Activated CD4-positive, alpha-beta T cell treated with anti-CD3 and anti-CD28 coated beads for 36 hours (primary cell): ENCODE data around the gene KRT81. TPM values are rescaled to one million over a fixed set of nuclear protein-coding genes. Genes with fewer than 3 reads are reported as not detected.

ENCODE experiments used
- ATAC-seq: fragments of 200-7000 bp; cut with Tn5 transposase; one replicate; pipeline ENCODE4 v1.10.0; 2021; ENCODE audit warnings: mild to moderate bottlenecking, moderate library complexity
- CTCF ChIA-PET: fragments of 350-600 bp; sonication (Branson Sonifier 250); formaldehyde crosslinking; loops from one replicate; lab custom pipeline; 2021; ENCODE audit warnings: antibody characterized with exemption; lab: Charles Lee
- POLR2A ChIA-PET: fragments of 350-600 bp; sonication (Branson Sonifier 250); formaldehyde crosslinking; loops from one replicate; lab custom pipeline; 2021; ENCODE audit warnings: antibody characterized with exemption, inconsistent platforms; lab: Charles Lee
- DNase-seq: peaks from one replicate; pipeline ENCODE4 v3.0.0-alpha.2; 2020
- H3K27ac Mint-ChIP-seq: one replicate; pipeline ENCODE4 v1.8.0; 2021; ENCODE audit warnings: mixed read lengths
- H3K27me3 Mint-ChIP-seq: one replicate; pipeline ENCODE4 v1.8.0; 2021; ENCODE audit warnings: mixed read lengths
- H3K36me3 Mint-ChIP-seq: one replicate; pipeline ENCODE4 v1.8.0; 2021; ENCODE audit warnings: low read depth, mixed read lengths
- H3K4me1 Mint-ChIP-seq: one replicate; pipeline ENCODE4 v1.8.0; 2021; ENCODE audit warnings: mixed read lengths
- H3K4me3 Mint-ChIP-seq: one replicate; pipeline ENCODE4 v1.8.0; 2021; ENCODE audit warnings: mild to moderate bottlenecking, moderate library complexity, mixed read lengths
- H3K9me3 Mint-ChIP-seq: one replicate; pipeline ENCODE4 v1.8.0; 2021; ENCODE audit warnings: low read depth, mixed read lengths
- intact Hi-C, 2 experiments: fragments of 100-400 bp; cut with DNase I in 1 of 2; cut with micrococcal nuclease in 1 of 2; formaldehyde crosslinking; loops; one replicate each; pipeline versions ENCODE4 v1.14.2 to v1.15.1; 2022 to 2024; cut with DNase I, micrococcal nuclease
- total RNA-seq, 2 experiments: library from RNA; stranded (reverse); gene quantifications; one replicate each; pipeline ENCODE4 v1.2.3, GENCODE V29; 2021

The KRT81 gene
- total RNA-seq, 2 experiments from 2014 or later, result not detected

GRCh38 chr12:52268212-52268611 lies 23.1 kb downstream of the KRT81 start:
- Mint-ChIP-seq H3K27me3 (peaks cover 24% of the 10 kb centered on the region), H3K36me3 (no peaks in the 10 kb centered on the region), H3K27ac (no peak overlapping the region), H3K9me3 (no peaks in the 10 kb centered on the region), H3K4me3 (no peak overlapping the region), H3K4me1 (no peaks in the 10 kb centered on the region)
- DNase-seq, result no peak
- ChIA-PET CTCF (interaction anchor here (0.6 to 5.1 kb wide), 3 partner anchors 11 to 213 kb away, joined by 3 to 29 read pairs (median 4); no protein-coding TSS in a partner anchor), POLR2A (no interaction called here)
- ATAC-seq, result no peak
- intact Hi-C loops, result no loop called here

DNA sequence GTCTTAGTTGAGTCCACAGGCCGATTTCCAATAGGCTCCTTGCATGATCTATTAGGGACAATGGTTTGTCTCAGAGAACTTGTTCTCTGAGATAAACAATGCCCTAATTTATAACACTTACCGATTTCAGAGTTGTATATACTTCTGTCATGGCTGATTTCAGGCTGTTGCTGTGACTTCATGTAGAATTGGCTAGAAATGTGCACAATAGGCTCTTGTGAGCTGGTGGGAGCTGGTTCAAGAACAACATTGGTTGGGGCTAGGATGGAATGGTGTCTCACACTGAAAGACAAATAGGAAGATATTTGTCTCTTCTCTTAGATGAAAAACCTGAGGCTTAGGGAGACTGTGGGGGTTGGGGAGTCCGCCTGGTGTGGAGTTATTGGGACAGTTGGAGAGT lies 23.6 kb downstream of the KRT81 start:
- H3K4me3 Mint-ChIP-seq, result no peak overlapping the region
- ATAC-seq (no peak), DNase-seq (no peak)
- H3K9me3 Mint-ChIP-seq, result no peaks in the 10 kb centered on the region
- intact Hi-C loops, result no loop called here
- no peak overlapping the region for H3K27ac Mint-ChIP-seq
- H3K4me1 Mint-ChIP-seq, result no peaks in the 10 kb centered on the region
- ChIA-PET CTCF (interaction anchor here (0.6 to 5.1 kb wide), 2 partner anchors 12 to 598 kb away, joined by 3 to 29 read pairs; no protein-coding TSS in a partner anchor), POLR2A (no interaction called here)
- H3K36me3 Mint-ChIP-seq, result no peaks in the 10 kb centered on the region
- peaks cover 23% of the 10 kb centered on the region for H3K27me3 Mint-ChIP-seq

DNA sequence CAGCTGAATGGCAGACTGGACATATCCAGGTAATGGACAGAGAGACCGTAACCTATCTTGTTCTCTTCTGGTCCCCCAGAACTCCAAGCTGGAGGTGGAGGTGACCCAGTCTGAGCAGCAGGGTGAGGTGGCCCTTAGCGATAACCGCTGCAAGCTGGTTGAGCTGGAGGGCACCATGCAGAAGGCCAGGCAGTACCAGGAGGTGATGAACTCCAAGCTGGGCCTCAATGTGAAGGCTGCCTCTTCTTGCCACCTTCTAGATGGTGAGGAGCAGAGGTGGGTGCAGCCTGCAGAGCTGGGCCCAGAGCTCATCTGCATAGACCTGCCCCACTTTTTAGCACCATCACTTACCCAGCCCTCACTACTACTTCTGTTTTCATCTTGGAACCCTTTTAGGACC lies 24.1 kb downstream of the KRT81 start:
- Mint-ChIP-seq H3K4me1 (no peaks in the 10 kb centered on the region), H3K27ac (no peak overlapping the region), H3K27me3 (peaks cover 28% of the 10 kb centered on the region), H3K4me3 (no peak overlapping the region), H3K36me3 (no peaks in the 10 kb centered on the region), H3K9me3 (no peaks in the 10 kb centered on the region)
- DNase-seq, result no peak
- ChIA-PET CTCF (interaction anchor here (0.6 to 5.1 kb wide), 3 partner anchors 9 to 598 kb away, joined by 3 to 29 read pairs (median 3); no protein-coding TSS in a partner anchor), POLR2A (no interaction called here)
- ATAC-seq, result no peak
- intact Hi-C loops, result no loop called here

DNA sequence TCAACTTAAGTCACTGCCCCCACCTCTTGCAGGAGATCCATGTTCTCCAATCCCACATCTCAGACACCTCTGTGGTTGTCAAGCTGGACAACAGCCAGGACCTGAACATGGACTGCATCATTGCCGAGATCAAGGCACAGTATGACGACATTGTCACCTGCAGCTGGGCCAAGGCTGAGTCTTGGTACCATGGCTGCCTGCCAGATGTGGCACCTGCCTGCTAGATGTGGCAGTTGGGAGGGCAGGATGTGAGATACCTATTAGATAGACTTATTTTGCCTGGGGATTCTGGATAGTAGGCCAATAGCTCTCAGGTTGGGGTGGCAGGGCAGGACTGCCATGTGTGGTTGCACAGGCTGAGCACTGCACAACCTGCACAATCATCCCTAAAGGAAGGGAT lies 24.8 kb downstream of the KRT81 start:
- no peak for DNase-seq
- ChIA-PET POLR2A (no interaction called here), CTCF (interaction anchor here (1.0 to 1.4 kb wide), 3 partner anchors 9 to 40 kb away, joined by 3 read pairs; no protein-coding TSS in a partner anchor)
- Mint-ChIP-seq H3K4me1 (no peaks in the 10 kb centered on the region), H3K36me3 (no peaks in the 10 kb centered on the region), H3K27ac (no peak overlapping the region), H3K9me3 (no peaks in the 10 kb centered on the region), H3K27me3 (peaks cover 32% of the 10 kb centered on the region), H3K4me3 (no peak overlapping the region)
- intact Hi-C loops, result no loop called here
- no peak for ATAC-seq

DNA sequence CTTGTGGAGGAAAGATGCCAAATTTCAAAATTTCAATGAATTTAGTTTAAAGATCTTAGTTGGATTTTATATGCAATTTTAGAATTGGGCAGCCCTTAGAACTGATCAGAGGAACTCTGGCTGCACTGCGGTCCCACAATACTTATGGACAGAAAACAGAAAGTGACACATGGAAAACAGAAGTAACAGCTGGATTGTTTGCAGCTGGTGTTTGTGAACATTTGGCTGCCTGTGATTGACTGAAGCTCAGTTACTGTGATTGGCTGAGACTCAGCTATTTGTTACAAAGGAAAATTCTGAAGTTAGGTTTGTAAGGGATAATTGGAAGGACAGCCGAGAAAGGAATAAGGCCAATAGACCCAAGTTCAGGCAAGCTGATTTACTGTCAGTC lies 26.9 kb downstream of the KRT81 start:
- H3K9me3 Mint-ChIP-seq, result no peaks in the 10 kb centered on the region
- ChIA-PET CTCF (interaction anchor here (0.7 to 2.0 kb wide), 3 partner anchors 15 to 43 kb away, joined by 3 to 6 read pairs (median 3); no protein-coding TSS in a partner anchor), POLR2A (interaction anchor here (0.7 kb wide), 1 partner anchor 1325 kb away, joined by 3 read pairs; no protein-coding TSS in a partner anchor)
- H3K27me3 Mint-ChIP-seq, result peaks cover 40% of the 10 kb centered on the region
- H3K36me3 Mint-ChIP-seq, result no peaks in the 10 kb centered on the region
- ATAC-seq (no peak), DNase-seq (no peak)
- intact Hi-C loops, result no loop called here
- H3K4me1 Mint-ChIP-seq, result peaks cover 2% of the 10 kb centered on the region
- H3K27ac Mint-ChIP-seq, result no peak overlapping the region
- no peak overlapping the region for H3K4me3 Mint-ChIP-seq

DNA sequence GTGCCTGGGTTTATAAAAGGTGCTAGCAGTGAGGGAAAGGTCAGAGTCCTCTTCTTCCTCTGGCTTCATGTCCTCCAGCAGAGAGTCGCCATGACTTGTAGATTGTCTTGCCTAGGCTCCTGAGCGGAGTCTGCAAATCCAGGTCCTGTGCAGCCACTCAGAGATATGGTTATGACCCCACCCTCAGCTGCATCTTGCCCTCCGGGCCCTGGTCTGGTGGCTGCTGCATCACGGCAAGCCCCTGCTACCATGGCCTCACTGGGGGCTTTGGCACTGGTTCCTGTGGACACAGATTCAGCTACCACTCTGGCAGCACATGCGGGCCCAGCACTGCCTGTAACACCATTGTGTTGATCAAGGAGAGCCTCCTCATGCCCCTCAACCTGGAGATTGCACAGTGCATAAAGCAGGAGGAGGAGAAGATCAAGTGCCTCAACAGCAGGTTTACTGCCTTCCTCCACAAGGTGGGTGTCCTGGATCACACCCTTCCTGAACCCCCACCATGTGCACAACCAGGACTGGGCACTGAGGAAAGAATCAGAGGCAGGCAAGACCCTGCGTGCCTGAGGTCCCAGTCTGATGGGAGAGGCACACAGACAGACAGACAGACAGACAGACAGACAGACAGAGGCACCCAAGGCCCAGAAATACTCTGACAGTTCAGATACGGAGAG lies 27.4 kb downstream of the KRT81 start:
- DNase-seq (no peak), ATAC-seq (no peak)
- Mint-ChIP-seq H3K4me3 (no peak overlapping the region), H3K9me3 (no peaks in the 10 kb centered on the region), H3K36me3 (no peaks in the 10 kb centered on the region), H3K4me1 (peaks cover 2% of the 10 kb centered on the region), H3K27ac (no peak overlapping the region), H3K27me3 (peaks cover 44% of the 10 kb centered on the region)
- ChIA-PET CTCF (interaction anchor here (0.7 to 2.0 kb wide), 4 partner anchors 15 to 45 kb away, joined by 3 to 6 read pairs (median 4); no protein-coding TSS in a partner anchor), POLR2A (no interaction called here)
- intact Hi-C loops, result no loop called here

DNA sequence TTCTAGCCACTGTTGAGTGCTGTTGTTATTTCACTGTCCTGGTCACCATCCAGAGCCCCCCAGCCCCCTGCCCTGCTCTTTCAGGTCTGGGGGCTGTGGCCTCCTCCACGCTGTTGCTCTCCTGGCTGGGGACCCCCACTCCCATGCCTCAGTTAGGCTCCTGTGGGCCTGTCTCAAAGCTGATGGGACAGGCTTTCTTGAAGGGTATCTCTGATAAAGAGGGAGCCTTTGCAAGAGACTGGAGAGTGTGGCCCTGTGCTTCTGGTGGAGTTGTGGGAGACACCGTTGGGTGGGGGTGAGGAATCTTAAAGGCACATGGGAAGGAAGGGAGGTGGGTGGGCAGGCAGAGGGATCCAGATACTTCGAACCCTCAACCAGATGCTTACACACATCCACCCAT lies 29.0 kb downstream of the KRT81 start:
- ATAC-seq (no peak), DNase-seq (no peak)
- Mint-ChIP-seq H3K4me3 (no peak overlapping the region), H3K9me3 (no peaks in the 10 kb centered on the region), H3K27ac (no peak overlapping the region), H3K27me3 (peaks cover 46% of the 10 kb centered on the region), H3K36me3 (no peaks in the 10 kb centered on the region), H3K4me1 (peaks cover 2% of the 10 kb centered on the region)
- ChIA-PET CTCF (no interaction called here), POLR2A (no interaction called here)
- intact Hi-C loops, result no loop called here

DNA sequence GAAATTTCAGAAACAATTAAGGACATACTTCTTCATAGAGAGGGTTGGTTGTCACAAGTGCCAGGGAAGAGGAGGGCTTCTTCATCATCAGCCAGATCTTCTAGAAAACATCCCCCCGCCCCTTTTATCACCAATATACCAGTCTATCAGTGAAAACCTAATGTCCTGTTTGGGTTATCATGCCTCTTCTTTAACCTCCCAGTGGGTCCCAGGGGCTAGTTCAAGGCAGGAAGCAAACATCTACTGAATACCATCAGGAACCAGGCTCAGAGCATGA lies 30.2 kb downstream of the KRT81 start:
- intact Hi-C loops, result no loop called here
- no peaks in the 10 kb centered on the region for H3K9me3 Mint-ChIP-seq
- H3K27ac Mint-ChIP-seq, result no peak overlapping the region
- no peak overlapping the region for H3K4me3 Mint-ChIP-seq
- ATAC-seq (no peak), DNase-seq (no peak)
- H3K4me1 Mint-ChIP-seq, result peaks cover 2% of the 10 kb centered on the region
- POLR2A ChIA-PET, result no interaction called here
- CTCF ChIA-PET, result no interaction called here
- H3K27me3 Mint-ChIP-seq, result peaks cover 56% of the 10 kb centered on the region
- H3K36me3 Mint-ChIP-seq, result no peaks in the 10 kb centered on the region

DNA sequence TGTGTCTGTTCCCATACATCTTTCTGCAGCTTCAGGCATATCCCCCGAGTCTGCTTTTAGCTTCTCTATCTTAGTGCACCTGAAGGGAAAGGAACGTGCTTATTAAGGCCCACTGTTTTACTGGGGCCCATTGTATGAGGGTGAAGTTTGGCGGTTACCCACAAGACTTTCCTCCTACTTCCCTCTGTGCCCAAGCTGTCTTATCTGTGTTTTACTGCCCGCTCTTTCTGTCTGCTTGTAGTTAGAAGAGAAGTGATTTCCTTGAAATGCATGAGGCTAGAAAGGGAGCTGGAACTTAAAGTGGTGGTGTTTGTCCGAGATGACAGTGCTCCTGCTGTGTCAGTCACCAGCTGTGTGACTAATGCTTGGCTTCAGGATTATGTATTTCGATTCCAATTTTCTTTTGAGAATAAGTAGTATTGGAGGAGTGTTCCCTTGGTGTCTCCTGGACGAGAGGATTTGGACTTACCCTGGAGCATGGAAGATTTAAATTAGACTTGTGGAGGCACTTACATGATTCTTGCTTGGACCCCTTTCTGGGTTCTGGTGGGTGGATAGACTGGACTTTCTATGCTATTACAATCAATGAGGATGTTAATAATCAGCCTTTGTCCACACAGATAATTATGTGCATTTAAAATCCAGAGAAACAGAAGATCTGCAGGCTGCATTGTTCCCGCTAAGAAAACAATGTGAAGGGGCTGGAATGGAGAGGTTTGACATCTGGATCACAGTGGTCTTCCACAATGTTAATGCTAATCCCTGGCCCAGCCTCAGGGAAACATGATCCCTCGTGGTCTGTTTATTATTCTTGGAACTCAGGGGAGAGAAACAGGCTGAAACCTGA lies 30.8 kb downstream of the KRT81 start:
- no peaks in the 10 kb centered on the region for H3K36me3 Mint-ChIP-seq
- peaks cover 2% of the 10 kb centered on the region for H3K4me1 Mint-ChIP-seq
- H3K27me3 Mint-ChIP-seq, result peaks cover 58% of the 10 kb centered on the region
- intact Hi-C loops, result no loop called here
- H3K4me3 Mint-ChIP-seq, result no peak overlapping the region
- no peak for ATAC-seq
- no peak for DNase-seq
- ChIA-PET POLR2A (no interaction called here), CTCF (interaction anchor here (0.6 to 1.4 kb wide), 4 partner anchors 19 to 39 kb away, joined by 3 to 4 read pairs (median 3); no protein-coding TSS in a partner anchor)
- no peak overlapping the region for H3K27ac Mint-ChIP-seq
- H3K9me3 Mint-ChIP-seq, result no peaks in the 10 kb centered on the region

DNA sequence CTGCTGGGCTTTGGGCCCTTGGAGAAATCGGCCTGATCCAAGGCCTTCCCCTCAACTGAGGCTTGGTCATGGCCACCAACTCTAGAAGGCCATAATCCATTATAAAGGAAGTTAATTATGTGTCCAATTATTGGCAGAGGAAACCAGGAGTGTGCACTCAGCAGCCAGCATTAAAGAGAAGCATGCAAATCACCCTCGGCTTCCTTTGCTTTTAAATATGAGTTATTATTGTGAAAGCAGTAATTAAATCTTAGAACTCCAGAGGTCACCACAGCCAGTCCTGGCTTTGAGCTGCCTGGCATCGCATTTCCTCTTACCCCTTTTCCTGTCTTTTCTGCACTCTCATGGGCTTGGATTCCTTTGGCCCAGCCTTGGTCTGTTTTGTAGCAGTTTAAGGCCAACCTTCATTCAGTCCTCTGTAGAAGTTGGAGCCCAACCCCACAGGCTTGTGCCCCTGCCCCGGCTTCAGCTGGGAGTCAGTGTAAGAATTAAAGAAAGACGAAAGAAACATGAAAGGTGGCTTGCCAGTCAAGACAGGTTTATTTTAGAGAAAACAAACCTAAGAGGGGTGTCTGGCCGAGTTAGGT lies 31.6 kb downstream of the KRT81 start:
- peaks cover 65% of the 10 kb centered on the region for H3K27me3 Mint-ChIP-seq
- H3K4me1 Mint-ChIP-seq, result peaks cover 2% of the 10 kb centered on the region
- no peaks in the 10 kb centered on the region for H3K36me3 Mint-ChIP-seq
- H3K4me3 Mint-ChIP-seq, result no peak overlapping the region
- DNase-seq, result no peak
- no peak for ATAC-seq
- CTCF ChIA-PET, result interaction anchor here (1.1 to 1.5 kb wide), 4 partner anchors 18 to 38 kb away, joined by 3 to 4 read pairs (median 3); no protein-coding TSS in a partner anchor
- H3K27ac Mint-ChIP-seq, result no peak overlapping the region
- no peaks in the 10 kb centered on the region for H3K9me3 Mint-ChIP-seq
- POLR2A ChIA-PET, result no interaction called here
- intact Hi-C loops, result loop anchor here in 1 of 2 experiments (1.0 kb wide), 1 partner anchor 19 kb away; no protein-coding TSS in a partner anchor

DNA sequence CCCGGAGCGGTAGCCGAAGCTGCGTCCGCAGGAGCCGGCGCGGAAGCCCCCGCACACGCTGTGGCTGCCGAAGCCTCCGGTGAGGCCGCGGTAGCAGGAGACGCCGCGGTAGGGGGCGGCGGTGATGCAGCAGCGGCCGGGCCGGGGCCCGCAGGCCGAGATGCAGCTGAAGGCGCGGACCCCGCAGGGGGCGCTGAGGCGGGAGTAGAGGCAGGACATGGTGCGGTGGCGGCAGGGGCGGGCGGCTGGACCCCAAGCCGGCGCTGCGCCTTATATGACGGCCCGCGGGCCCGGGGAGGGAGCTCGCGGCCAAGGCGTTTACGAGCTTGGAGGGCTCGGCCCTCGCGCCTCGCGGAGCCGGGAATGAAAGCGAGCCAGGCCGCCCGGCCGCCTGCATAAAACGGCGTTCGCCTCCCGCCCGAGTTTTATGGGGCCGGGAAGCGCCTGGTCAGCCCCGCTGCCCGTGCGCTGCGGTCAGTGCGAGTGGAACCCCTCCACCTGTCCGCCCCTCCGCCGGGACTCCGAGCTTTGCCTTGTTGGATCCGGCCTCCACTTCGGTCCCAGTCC lies 32.9 kb downstream of the KRT81 start:
- Mint-ChIP-seq H3K27me3 (peaks cover 62% of the 10 kb centered on the region), H3K4me3 (no peak overlapping the region), H3K9me3 (no peaks in the 10 kb centered on the region), H3K36me3 (no peaks in the 10 kb centered on the region), H3K27ac (no peak overlapping the region), H3K4me1 (peaks cover 2% of the 10 kb centered on the region)
- ChIA-PET CTCF (interaction anchor here (1.5 kb wide), 1 partner anchor 19 kb away, joined by 3 read pairs; no protein-coding TSS in a partner anchor), POLR2A (no interaction called here)
- ATAC-seq, result no peak
- DNase-seq, result no peak
- intact Hi-C loops, result no loop called here
